HUES48 (cell line): ENCODE results near the gene XPNPEP2.

Experiments
- H3K27ac ChIP-seq: one replicate; pipeline ENCODE4 v1.7.0; 2013; ENCODE audit warnings: low read depth, low read length, inconsistent platforms
- H3K27me3 ChIP-seq: 2 replicates; pipeline ENCODE4 v1.6.1; 2013; ENCODE audit warnings: mild to moderate bottlenecking, low read length; ENCODE audit not compliant: control insufficient read depth, insufficient read depth
- H3K36me3 ChIP-seq: 2 replicates; pipeline ENCODE4 v1.6.1; 2013; ENCODE audit warnings: low read length; ENCODE audit not compliant: control insufficient read depth, insufficient read depth
- H3K4me1 ChIP-seq: 2 replicates; pipeline ENCODE4 v1.6.1; 2013; ENCODE audit warnings: mild to moderate bottlenecking, low read length; ENCODE audit not compliant: control insufficient read depth, insufficient read depth
- H3K4me3 ChIP-seq: 2 replicates; pipeline ENCODE4 v1.5.1; 2013; ENCODE audit warnings: mild to moderate bottlenecking, low read depth, low read length
- H3K9ac ChIP-seq: 2 replicates; pipeline ENCODE4 v1.6.1; 2013; ENCODE audit warnings: mild to moderate bottlenecking, low read depth, low read length, moderate library complexity
- H3K9me3 ChIP-seq: 2 replicates; pipeline ENCODE4 v1.6.1; 2013; ENCODE audit warnings: low read length; ENCODE audit not compliant: control insufficient read depth, insufficient read depth

The XPNPEP2 gene

DNA sequence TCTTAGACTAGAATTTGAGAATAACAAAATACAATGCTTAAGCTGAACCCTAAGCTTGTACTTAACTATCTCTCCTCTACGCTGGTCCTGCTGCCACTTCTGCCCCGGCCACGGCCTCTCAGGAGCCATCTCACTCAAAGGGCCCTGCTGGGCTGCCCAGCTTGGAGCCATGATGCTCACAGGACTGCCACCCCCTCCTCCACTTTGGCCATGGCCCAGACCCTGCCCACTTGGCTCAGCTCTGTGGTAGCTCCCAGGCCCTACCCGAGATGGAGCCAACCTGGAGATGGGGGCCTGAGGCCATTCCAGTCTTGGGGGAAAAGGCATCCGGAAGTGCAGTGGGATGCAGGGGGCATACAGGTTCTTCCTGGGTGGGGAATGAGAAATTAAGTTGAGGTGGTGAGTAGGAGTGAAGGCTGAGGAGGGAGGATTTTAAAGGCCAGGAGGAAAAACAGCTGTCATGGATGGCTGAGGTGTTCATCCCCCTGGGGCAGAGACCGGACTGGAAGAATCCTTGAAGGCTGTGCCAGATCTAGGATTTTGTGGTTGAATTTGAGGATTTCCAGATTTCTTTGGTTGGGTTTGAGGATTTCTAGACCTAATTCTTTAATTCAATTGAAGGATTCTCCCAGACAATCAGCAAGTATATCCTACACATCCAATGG is 41.8 kb downstream of the XPNPEP2 start:
- H3K27me3 ChIP-seq, result 0 out of 2 replicates have a peak, but pooled peaks cover 3% of the 10 kb centered on the region
- peaks cover 6% of the 10 kb centered on the region; the same call in 1 of the 2 replicates for H3K4me1 ChIP-seq
- H3K9me3 ChIP-seq, result no peaks in the 10 kb centered on the region
- H3K36me3 ChIP-seq, result no peaks in the 10 kb centered on the region
- H3K27ac ChIP-seq, result no peak overlapping the region
- no peak overlapping the region for H3K4me3 ChIP-seq
- H3K9ac ChIP-seq, result no peak overlapping the region

DNA sequence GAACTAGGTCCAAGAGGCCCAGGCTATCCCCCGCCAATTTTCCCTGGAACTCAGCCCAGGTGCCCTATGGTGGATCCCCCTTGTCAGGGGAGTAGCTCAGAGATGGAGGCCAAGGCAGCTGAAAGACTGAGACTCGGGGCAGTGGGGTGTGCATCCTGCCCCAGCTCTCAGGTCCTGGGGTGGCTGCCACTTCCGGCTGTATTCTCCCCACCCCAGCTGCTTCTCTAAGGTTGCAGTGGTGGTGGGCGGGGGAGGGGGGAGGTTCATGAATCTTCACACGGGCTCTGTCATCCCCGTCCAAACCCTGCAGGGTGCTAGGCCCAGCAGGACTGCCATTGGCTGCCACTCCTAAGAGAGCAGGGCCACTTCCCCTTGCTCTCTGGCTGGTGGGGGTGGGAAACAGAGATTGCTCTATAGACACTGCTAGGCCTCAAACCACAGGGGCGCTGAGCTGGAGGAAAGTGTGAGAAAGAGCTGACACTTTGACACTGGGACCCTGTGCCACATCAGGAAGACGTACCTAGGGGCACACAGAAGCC is 42.4 kb downstream of the XPNPEP2 start:
- H3K4me1 ChIP-seq, result peaks cover 6% of the 10 kb centered on the region; the same call in 1 of the 2 replicates
- no peak overlapping the region for H3K9ac ChIP-seq
- no peak overlapping the region for H3K4me3 ChIP-seq
- no peaks in the 10 kb centered on the region for H3K36me3 ChIP-seq
- H3K9me3 ChIP-seq, result no peaks in the 10 kb centered on the region
- H3K27me3 ChIP-seq, result 0 out of 2 replicates have a peak, but pooled peaks cover 3% of the 10 kb centered on the region
- no peak overlapping the region for H3K27ac ChIP-seq

DNA sequence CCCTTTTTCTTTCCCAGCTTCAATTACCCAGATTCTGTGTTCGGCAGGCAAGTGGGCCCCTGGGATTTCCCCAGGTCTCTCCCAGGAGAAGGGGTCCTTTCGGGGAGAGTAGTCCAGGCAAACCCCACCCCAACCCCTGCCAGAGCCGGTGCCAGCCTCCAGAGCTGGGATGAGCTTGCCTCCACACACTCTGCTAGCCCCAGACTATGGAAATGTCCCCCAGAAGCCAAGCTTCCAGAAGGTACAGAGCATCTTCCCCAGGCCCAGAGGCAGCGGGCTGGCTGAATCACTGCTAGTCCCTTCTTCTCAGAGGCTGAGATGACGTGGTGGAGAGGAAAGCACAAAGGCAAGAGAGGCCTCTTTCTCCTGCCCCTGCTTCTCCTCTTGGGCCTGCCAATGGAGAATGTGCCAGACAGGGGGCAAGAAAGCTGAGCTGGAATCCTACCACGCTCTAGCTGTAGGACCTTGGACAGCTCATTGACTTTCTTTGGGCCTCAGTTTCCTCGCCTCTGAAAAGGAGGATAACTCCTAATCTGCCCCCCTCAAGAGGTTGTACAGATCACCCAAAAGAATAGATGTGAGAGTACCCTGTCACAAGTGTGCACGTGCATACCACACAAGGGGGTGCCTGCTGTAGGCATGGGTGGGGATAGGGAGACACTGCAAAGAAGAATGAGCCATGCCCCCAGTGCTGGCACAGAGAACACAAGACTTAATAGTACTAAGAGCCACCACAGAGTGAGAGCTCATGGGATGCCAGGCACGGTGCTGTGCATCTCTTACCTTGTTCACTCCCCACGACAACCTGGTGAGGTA is 43.1 kb downstream of the XPNPEP2 start:
- no peak overlapping the region for H3K9ac ChIP-seq
- H3K27me3 ChIP-seq, result 0 out of 2 replicates have a peak, but pooled peaks cover 3% of the 10 kb centered on the region
- H3K9me3 ChIP-seq, result no peaks in the 10 kb centered on the region
- no peak overlapping the region for H3K27ac ChIP-seq
- peaks cover 6% of the 10 kb centered on the region; the same call in 1 of the 2 replicates for H3K4me1 ChIP-seq
- H3K36me3 ChIP-seq, result no peaks in the 10 kb centered on the region
- H3K4me3 ChIP-seq, result no peak overlapping the region

DNA sequence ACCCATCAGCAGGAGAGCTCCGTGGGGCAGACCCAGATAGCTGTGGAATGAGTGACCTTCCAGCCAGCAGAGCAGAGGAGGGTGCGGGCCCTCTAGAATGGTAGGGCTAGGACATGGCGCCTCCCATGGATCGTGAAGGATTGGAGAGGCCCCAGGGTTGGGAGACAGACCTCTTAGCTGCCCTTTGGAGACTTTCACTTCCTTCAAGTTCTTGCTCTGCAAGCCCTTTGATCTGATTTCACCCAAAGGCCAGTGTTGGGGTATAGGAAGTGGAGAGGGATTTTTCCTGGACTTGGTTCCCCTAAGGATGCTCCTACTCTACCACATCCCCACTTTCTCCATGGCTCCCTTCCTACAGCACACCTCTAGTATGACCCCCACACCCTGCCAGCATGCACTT is 43.9 kb downstream of the XPNPEP2 start:
- no peaks in the 10 kb centered on the region for H3K36me3 ChIP-seq
- H3K4me1 ChIP-seq, result 0 out of 2 replicates have a peak, but pooled peaks cover 3% of the 10 kb centered on the region
- H3K9ac ChIP-seq, result no peak overlapping the region
- 0 out of 2 replicates have a peak, but pooled peaks cover 3% of the 10 kb centered on the region for H3K27me3 ChIP-seq
- no peak overlapping the region for H3K27ac ChIP-seq
- no peak overlapping the region for H3K4me3 ChIP-seq
- no peaks in the 10 kb centered on the region for H3K9me3 ChIP-seq

DNA sequence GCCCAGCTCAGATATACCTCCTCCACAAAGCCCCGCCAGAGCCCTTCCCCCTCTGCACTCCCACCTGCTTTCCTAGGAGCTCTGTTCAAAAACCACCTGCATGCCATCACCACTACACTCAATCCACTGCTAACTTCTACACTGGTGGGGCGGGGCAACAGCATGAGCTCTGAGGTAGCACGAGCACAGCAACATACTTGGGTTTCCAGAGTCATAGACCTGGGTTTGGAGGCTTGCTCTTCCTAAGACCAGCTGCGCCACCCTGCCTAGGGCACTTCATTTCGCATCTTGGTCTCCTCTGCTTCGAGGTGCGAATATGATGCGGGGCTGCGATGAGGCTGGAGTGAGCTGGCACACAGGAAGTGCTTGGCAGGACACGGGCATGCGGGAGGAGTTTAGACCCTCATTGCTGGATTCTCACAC is 44.5 kb downstream of the XPNPEP2 start:
- H3K4me1 ChIP-seq, result 0 out of 2 replicates have a peak, but pooled peaks cover 3% of the 10 kb centered on the region
- H3K4me3 ChIP-seq, result no peak overlapping the region
- no peaks in the 10 kb centered on the region for H3K36me3 ChIP-seq
- H3K9me3 ChIP-seq, result no peaks in the 10 kb centered on the region
- H3K27ac ChIP-seq, result no peak overlapping the region
- H3K27me3 ChIP-seq, result 0 out of 2 replicates have a peak, but pooled peaks cover 3% of the 10 kb centered on the region
- H3K9ac ChIP-seq, result no peak overlapping the region

DNA sequence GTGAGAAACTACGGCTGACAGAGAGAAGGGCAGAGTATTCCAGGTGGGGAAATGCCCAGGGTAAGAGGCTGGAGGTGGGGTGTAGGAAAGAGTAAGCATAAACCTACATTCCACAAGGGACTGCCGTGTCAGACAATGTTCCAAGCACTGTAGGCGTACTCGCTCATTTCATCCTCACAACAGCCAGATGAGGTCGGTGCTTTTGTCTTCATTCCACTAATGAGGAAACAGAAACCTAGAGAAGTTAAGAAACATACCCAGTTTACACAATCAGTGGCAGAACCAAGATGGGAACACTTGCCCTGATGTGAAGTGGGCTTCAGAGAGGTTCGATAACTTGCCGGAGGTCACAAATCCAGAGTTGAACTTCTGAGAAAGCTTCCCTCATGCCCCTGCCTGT is 45.6 kb downstream of the XPNPEP2 start:
- Histone ChIP-seq H3K4me3 (no peak overlapping the region), H3K9ac (no peak overlapping the region), H3K36me3 (no peaks in the 10 kb centered on the region), H3K9me3 (no peaks in the 10 kb centered on the region), H3K27ac (no peak overlapping the region), H3K4me1 (0 out of 2 replicates have a peak, but pooled peaks cover 3% of the 10 kb centered on the region), H3K27me3 (0 out of 2 replicates have a peak, but pooled peaks cover 3% of the 10 kb centered on the region)

DNA sequence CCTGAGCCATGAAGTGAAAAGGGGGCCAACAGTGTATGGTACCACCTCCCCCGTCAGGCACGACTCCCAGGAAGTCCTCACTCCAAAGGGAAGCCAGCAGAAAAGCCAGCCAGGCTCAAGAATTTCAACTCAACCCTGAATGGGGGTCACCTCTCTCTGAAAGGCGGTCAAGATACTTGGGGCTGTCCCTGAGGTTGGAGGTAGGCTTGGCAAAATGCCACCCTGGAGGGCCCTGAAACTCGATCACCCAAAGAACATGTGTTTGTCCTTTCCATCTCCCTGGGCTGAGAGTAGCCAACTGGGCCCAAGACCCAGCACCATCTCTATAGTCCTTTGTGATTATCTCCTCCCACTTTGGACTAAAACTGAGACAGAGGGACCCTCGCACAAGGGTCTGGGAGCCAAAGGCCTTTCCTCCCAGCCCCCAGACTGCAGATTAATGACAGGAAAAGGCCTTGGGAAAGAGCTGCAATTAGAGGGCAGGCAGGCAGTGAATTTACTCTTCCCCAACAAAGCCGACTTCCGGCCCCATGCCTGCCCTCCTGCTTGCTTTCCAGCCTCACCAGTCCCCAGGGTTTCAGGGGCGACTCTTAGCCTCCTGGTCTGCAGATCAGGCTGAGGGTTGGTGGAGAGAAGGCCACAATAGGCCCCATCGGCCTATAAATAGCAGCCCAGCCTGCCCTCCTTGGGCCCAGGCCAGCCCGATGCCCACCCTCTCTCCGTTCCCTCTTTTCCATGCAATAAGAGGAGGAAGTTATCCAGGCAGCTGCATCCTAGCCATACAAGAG is 46.6 kb downstream of the XPNPEP2 start:
- 0 out of 2 replicates have a peak, but pooled peaks cover 3% of the 10 kb centered on the region for H3K27me3 ChIP-seq
- H3K4me1 ChIP-seq, result 0 out of 2 replicates have a peak, but pooled peaks cover 3% of the 10 kb centered on the region
- no peaks in the 10 kb centered on the region for H3K9me3 ChIP-seq
- H3K4me3 ChIP-seq, result no peak overlapping the region
- H3K36me3 ChIP-seq, result no peaks in the 10 kb centered on the region
- no peak overlapping the region for H3K27ac ChIP-seq
- H3K9ac ChIP-seq, result no peak overlapping the region

DNA sequence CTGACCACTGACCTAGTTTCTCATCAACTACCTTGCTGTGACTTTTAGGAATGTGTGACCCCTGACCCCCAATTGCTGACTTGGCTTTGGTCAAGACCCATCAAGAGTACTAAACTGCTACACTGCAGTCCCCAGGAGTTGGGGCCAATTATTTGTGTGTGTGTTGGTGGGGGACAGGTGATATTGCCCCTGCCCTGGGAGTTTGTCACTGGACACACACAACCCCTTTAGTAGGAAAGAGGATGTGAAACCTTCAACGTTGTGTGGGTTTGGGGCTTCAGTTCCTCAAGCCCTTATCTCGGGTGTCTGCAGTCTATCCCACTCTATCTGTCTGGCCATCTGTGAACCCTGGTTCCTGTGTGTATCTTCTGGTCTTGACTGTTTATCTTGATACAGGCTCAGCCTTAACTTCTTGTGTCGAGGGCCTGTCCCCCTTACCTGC is 47.5 kb downstream of the XPNPEP2 start:
- H3K4me3 ChIP-seq, result no peak overlapping the region
- H3K27me3 ChIP-seq, result 0 out of 2 replicates have a peak, but pooled peaks cover 3% of the 10 kb centered on the region
- H3K4me1 ChIP-seq, result 0 out of 2 replicates have a peak, but pooled peaks cover 3% of the 10 kb centered on the region
- H3K36me3 ChIP-seq, result no peaks in the 10 kb centered on the region
- H3K9me3 ChIP-seq, result no peaks in the 10 kb centered on the region
- no peak overlapping the region for H3K27ac ChIP-seq
- H3K9ac ChIP-seq, result no peak overlapping the region

DNA sequence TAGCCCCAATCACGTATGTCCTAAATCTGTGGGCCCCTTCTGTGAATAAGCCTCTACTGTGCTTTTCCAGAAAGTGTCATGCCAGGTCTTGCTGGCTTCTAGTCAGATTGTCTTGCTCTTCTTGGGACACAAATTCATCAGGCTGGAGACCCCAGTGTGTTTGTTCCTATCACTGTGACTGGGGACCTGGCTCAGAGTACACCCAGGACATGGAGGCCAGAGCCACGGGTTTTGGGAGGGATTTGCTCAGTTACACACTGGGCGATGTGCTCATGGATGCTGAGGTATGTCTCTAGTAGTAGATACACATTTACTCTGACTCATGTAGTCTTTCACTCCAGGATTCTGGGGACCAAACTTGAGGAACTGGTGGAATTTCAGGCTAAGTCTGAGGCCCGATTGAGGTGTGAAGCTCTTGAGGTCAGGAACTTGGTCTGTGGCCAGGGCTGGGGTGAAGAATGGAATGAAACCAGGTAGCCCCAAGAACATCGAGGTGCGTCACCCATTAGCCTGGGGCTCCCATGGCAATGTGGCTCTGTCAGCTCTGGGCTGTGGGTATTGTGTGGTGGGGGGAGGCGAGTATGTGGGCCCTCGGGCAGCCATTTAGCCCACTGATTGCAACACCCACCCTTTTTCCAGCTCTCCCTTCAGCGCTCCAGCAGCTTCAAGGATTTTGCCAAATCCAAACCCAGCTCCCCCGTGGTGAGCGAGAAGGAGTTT is 48.7 kb downstream of the XPNPEP2 start:
- no peaks in the 10 kb centered on the region for H3K4me1 ChIP-seq
- H3K36me3 ChIP-seq, result no peaks in the 10 kb centered on the region
- H3K27ac ChIP-seq, result no peak overlapping the region

DNA sequence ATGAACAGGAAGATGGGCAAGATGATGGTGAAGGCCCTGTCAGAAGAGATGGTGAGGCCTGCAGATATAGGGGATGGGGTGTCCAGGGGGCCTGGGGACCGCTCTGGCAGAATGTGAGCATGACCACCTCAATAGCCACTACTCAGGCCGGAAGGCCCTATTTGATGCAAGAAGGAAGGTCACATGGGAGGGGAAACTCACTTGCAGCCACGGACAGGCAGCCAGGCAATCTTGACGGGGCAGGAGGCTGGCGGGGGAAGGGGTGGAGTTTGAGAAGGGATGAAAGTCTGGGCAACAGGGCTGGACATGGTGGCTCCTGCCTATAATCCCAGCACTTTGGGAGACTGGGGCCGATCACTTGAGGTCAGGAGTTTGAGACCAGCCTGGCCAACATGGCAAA is 49.7 kb downstream of the XPNPEP2 start:
- Histone ChIP-seq H3K4me1 (no peaks in the 10 kb centered on the region), H3K36me3 (no peaks in the 10 kb centered on the region), H3K27me3 (0 out of 2 replicates have a peak, but pooled peaks cover 3% of the 10 kb centered on the region), H3K9ac (no peak overlapping the region), H3K4me3 (no peak overlapping the region), H3K27ac (no peak overlapping the region), H3K9me3 (no peaks in the 10 kb centered on the region)

More for the DNA sequence above, 48.7 kb downstream of the XPNPEP2 start:
- no peak overlapping the region for H3K4me3 ChIP-seq
- no peak overlapping the region for H3K9ac ChIP-seq
- 0 out of 2 replicates have a peak, but pooled peaks cover 3% of the 10 kb centered on the region for H3K27me3 ChIP-seq
- no peaks in the 10 kb centered on the region for H3K9me3 ChIP-seq
